ENCODE results near the gene RDH13. TPM values are rescaled to one million over a fixed set of nuclear protein-coding genes. Genes with fewer than 3 reads are reported as not detected.
"Not testable (repeated sequence)": the region's sequence is repeated elsewhere in the genome, so short reads cannot be mapped to it uniquely, and the experiment has no call there.

The RDH13 gene
- total RNA-seq, 1 experiment from 2014 or later, result 80.4 TPM

DNA sequence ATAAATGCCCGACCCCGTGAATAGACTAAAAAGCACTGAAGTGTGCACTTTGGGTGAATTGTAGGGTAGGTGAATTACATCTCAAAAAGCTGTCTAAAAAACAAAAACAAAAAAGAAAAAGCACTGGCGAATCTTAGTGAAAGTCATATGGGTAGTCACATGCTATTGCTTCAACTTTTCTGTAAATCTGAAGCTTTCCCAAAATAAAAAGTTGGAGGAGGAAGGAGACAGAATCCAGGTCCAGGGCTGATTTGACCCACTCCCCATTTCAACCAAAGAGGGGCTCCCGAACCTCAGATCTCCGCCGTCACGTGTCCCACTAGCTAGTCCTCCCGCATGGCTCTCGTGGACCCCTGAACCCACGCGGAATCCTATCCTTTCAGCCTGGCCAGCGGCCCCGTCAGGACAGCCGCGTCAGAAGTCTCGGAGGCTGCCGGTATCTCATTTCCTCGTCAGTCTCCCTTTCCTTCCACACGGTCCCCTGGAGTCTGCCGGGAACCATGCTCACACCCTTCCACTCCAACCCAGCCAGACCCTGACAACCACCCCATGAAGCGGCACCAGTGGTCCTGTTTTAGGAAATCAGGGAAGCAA is 48.4 kb upstream of the RDH13 start:
- Histone ChIP-seq H3K9ac (ENCODE audit: low read length) (no peak overlapping the region), H3K9me2 (replicated peaks; ENCODE audit: low read length) (no peaks in the 10 kb centered on the region), H3K4me2 (ENCODE audit: low read length) (no peak overlapping the region), H3K4me1 (ENCODE audit: insufficient read depth, low read length) (peaks cover 7% of the 10 kb centered on the region), H3K4me3 (ENCODE audit: low read length) (no peak overlapping the region), H3K27ac (ENCODE audit: low read length) (no peak overlapping the region), H3K27me3 (ENCODE audit: low read length) (no peaks in the 10 kb centered on the region), H3K36me3 (ENCODE audit: low read depth, low read length) (peaks cover 14% of the 10 kb centered on the region), H4K20me1 (ENCODE audit: low read length) (peaks cover 34% of the 10 kb centered on the region), H3K79me2 (ENCODE audit: low read length) (peaks cover 42% of the 10 kb centered on the region), H2AFZ (ENCODE audit: low read length) (no peak overlapping the region), H3F3A (ENCODE audit: low read length, unreplicated experiment) (no peaks in the 10 kb centered on the region), H3K9me3 (ENCODE audit: low read length) (no peaks in the 10 kb centered on the region)
- DNase-seq (no peak), ATAC-seq (no peak)
- no peak for TF ChIP-seq EZH2phosphoT487 (IDR thresholded peaks at IDR 0.05; ENCODE audit: borderline replicate concordance, low read length)
- TF ChIP-seq, protein P1, sequence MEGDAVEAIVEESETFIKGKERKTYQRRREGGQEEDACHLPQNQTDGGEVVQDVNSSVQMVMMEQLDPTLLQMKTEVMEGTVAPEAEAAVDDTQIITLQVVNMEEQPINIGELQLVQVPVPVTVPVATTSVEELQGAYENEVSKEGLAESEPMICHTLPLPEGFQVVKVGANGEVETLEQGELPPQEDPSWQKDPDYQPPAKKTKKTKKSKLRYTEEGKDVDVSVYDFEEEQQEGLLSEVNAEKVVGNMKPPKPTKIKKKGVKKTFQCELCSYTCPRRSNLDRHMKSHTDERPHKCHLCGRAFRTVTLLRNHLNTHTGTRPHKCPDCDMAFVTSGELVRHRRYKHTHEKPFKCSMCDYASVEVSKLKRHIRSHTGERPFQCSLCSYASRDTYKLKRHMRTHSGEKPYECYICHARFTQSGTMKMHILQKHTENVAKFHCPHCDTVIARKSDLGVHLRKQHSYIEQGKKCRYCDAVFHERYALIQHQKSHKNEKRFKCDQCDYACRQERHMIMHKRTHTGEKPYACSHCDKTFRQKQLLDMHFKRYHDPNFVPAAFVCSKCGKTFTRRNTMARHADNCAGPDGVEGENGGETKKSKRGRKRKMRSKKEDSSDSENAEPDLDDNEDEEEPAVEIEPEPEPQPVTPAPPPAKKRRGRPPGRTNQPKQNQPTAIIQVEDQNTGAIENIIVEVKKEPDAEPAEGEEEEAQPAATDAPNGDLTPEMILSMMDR (conservative IDR thresholded peaks at IDR 0.05; ENCODE audit: low read depth, low read length), result no peak
- no peak for TF ChIP-seq EZH2 (IDR thresholded peaks at IDR 0.05; ENCODE audit: low read length, unreplicated experiment)
- POLR2A ChIA-PET (ENCODE audit: unreplicated experiment), result no interaction called here
- BruUV-seq (replicated peaks), result no TSS peak
- CTCF ChIA-PET, result no interaction called here
- intact Hi-C loops (cut with micrococcal nuclease), result no loop called here

DNA sequence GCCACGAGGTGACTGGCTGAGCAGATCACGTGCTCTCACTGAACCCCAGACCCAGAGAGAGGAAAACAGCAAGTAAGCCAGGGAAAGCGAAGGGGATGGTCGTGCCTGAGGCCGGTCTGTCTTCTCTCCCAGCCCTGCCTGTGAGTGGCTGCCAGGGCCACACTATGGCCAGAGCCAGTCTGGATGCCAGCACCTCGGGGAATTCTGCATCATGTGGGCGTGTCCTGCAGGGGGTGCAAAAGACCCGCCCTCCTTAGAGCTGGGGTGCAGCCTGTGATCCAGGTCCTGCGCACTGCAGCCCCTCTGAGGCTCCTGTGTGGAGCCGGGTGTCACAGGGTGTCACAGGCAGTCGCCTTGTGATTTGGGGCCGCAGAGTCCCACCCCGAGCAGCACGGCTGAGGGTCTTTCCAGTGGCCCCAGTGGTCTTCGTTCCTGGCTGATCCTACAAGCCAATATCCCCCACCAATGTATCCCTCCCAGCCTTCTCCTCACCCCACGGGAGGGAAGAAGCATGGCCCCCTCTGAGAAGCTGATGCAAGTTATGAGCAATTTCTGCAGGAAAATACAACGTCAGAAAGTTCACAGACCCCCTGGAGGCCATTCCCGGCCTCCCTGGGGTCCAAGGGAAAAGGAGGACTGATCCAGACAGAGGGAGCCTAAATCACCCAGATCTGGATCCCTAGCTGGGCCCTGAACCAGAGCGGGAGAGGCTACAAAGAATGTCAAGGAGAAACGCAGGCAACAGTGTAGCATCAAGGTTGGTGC is 46.8 kb upstream of the RDH13 start:
- Histone ChIP-seq H3K27me3 (ENCODE audit: low read length) (no peaks in the 10 kb centered on the region), H2AFZ (ENCODE audit: low read length) (no peak overlapping the region), H4K20me1 (ENCODE audit: low read length) (peaks cover 20% of the 10 kb centered on the region; the same call in 1 of the 2 replicates), H3K4me1 (ENCODE audit: insufficient read depth, low read length) (no peaks in the 10 kb centered on the region), H3K9me3 (ENCODE audit: low read length) (no peaks in the 10 kb centered on the region), H3K79me2 (ENCODE audit: low read length) (peaks cover 26% of the 10 kb centered on the region), H3K27ac (ENCODE audit: low read length) (no peak overlapping the region), H3K9me2 (replicated peaks; ENCODE audit: low read length) (no peaks in the 10 kb centered on the region), H3K4me3 (ENCODE audit: low read length) (no peak overlapping the region), H3K4me2 (ENCODE audit: low read length) (no peak overlapping the region), H3K9ac (ENCODE audit: low read length) (no peak overlapping the region), H3F3A (ENCODE audit: low read length, unreplicated experiment) (no peaks in the 10 kb centered on the region), H3K36me3 (ENCODE audit: low read depth, low read length) (peaks cover 14% of the 10 kb centered on the region)
- no TSS peak for BruUV-seq (replicated peaks)
- intact Hi-C loops (cut with micrococcal nuclease), result no loop called here
- ATAC-seq, result no peak
- ChIA-PET POLR2A (ENCODE audit: unreplicated experiment) (no interaction called here), CTCF (no interaction called here)
- TF ChIP-seq, protein P1 (conservative IDR thresholded peaks at IDR 0.05; ENCODE audit: low read depth, low read length), result no peak
- TF ChIP-seq EZH2 (IDR thresholded peaks at IDR 0.05; ENCODE audit: low read length, unreplicated experiment), result no peak
- no peak for TF ChIP-seq EZH2phosphoT487 (IDR thresholded peaks at IDR 0.05; ENCODE audit: borderline replicate concordance, low read length)
- DNase-seq, result no peak

- H4K20me1 ChIP-seq (ENCODE audit: low read length); H3K9me3 ChIP-seq (ENCODE audit: low read length); H3K4me3 ChIP-seq (ENCODE audit: low read length); intact Hi-C loops (cut with micrococcal nuclease); DNase-seq; H3K4me1 ChIP-seq (ENCODE audit: insufficient read depth, low read length); BruUV-seq (replicated peaks); H3K27me3 ChIP-seq (ENCODE audit: low read length); H3F3A ChIP-seq (ENCODE audit: low read length, unreplicated experiment); H3K27ac ChIP-seq (ENCODE audit: low read length); H3K79me2 ChIP-seq (ENCODE audit: low read length); H3K4me2 ChIP-seq (ENCODE audit: low read length); H3K9ac ChIP-seq (ENCODE audit: low read length); POLR2A ChIA-PET (ENCODE audit: unreplicated experiment); H3K9me2 ChIP-seq (replicated peaks; ENCODE audit: low read length); ATAC-seq; CTCF ChIA-PET; H2AFZ ChIP-seq (ENCODE audit: low read length): not testable (repeated sequence)
- H3K36me3 ChIP-seq (ENCODE audit: low read depth, low read length), result peaks cover 16% of the 10 kb centered on the region
These were observed 44.3 kb upstream of the RDH13 start for GRCh38 chr19:55107252-55107651.

Data from PC-3 (cell line).